Fibroblast of skin of left quadriceps (primary cell): Measurements from ENCODE around the gene LRRC28.

Source experiments
- DNase-seq, 2 experiments: peaks; one replicate each; pipeline ENCODE4 v3.0.0-alpha.2; 2013; ENCODE audit warnings: low read depth in 2 of 2

LRRC28 gene

GRCh38 chr15:99341786-99342185, 90.5 kb downstream of the LRRC28 start:
- no peak for DNase-seq

DNA sequence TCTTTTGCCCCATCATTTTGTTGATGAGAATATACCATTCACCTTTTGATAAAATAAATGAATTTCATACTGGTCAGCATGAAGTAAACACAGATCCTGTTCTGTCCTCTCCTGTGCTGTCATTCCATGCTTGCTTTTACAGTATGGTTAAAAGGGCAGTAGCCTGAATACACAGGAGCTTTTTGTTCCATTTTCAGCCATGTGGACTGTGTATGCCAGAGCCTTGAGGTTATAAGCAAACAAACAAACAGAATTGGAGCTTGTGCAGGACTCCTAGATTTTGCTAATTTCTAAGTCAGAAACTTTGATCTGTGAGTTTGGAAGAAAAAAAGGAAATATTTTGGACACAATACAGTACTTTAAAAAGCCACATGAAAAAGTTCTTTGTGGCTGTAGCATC, 91.9 kb downstream of the LRRC28 start:
- DNase-seq: no peak

DNA sequence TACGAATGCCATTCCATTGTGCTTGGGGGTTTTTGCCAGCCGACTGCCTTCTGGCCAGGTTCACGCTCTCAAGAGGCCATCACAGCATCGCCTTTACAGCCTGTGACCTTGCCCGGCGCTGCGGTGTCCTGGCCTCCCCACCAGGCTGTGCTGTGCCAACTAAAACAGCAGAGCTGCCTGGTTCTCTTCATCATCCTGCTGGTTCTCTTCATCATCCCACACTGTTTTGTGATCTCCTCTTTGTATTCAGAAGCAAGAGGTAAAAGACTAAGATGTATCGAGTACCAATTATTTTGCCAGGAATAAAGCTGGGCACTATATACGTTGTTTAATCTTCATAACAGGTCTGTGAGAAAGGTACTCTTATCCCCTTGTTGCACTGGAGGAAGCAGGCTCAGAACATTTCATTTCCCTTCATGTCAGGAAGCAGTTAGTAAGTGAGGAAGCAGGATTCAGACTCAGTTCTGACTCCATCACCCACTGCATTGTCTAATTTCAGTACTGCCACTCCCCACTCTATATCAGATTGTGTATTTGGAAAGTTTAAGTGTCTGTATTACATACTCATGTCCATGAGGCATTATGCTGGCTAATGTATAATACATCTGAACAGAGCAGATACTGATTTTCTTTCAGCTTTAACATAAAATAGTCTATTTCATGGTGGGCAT, 92.7 kb downstream of the LRRC28 start:
- no peak for DNase-seq

- no peak for DNase-seq
Measured at GRCh38 chr15:99344639-99345038, 93.4 kb downstream of the LRRC28 start.

DNA sequence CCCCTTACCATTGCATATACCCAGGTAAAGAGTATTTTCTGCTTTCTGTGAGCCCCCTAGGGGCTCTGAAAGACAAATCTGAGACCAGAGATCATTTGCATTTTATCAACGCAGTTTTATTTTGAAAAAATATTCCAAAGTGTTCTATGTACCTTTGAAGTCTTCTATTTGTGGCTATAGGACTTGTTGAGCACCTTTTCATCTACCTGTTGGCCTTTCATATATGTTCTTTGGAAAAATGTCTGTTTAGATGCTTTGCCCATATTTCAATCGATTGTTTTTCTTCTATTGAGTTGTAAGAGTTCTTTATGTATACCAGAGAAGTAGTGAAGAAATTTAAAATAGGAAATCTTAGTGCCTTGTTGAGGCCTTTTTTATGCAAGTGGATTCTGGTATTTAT, 94.0 kb downstream of the LRRC28 start:
- DNase-seq: no peak

- DNase-seq: no peak
Measured at GRCh38 chr15:99345832-99346462, 94.7 kb downstream of the LRRC28 start.

- peak; percentile 44 to 55 for DNase-seq
Measured at GRCh38 chr15:99347574-99347973, 96.3 kb downstream of the LRRC28 start.

- DNase-seq: no peak
Measured at GRCh38 chr15:99348412-99348811, 97.1 kb downstream of the LRRC28 start.

DNA sequence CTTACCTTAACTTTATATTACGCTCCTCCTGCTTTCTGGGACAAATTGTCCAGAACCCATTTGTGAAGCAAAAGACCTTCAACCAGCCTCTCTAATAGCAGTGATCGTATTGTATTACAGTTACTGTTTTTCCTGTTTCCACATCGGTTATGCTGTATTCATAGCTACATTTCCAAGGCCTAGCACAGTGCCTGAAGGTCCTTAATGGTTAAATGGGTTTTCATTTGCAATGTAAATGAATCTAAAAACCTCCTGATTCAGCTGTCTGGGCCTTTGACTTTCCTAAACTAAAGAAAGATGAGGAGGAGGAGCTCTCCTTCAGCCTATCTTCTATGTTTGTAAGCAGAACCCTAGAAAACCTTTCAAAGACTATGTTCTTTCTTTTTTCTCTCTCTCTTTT, 99.1 kb downstream of the LRRC28 start:
- DNase-seq: no peak

DNA sequence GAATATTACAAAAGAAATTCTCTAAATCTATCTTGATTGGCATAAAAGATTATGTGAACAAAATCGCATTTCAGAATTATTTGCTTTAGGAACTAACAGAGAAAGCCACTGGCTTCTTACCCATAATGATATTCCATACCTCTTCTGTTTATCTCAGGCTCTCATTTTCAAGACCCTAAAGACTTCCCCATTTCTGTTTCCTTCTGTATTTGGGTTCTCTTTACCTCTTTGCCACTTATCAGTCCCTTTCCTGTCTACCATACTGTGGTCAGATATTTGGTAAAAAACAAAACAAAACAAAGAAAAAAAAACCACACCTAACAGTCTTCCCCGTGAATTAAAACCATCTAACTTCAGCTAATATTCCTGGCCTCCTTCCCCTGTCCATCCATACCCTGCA, 108.5 kb downstream of the LRRC28 start:
- DNase-seq: no peak

GRCh38 chr15:99361545-99362185, 110.4 kb downstream of the LRRC28 start:
- DNase-seq: no peak

- no peak for DNase-seq
Measured at GRCh38 chr15:99365242-99365641, 114.0 kb downstream of the LRRC28 start.

- no peak for DNase-seq
Measured at GRCh38 chr15:99366013-99366412, 114.7 kb downstream of the LRRC28 start.

DNA sequence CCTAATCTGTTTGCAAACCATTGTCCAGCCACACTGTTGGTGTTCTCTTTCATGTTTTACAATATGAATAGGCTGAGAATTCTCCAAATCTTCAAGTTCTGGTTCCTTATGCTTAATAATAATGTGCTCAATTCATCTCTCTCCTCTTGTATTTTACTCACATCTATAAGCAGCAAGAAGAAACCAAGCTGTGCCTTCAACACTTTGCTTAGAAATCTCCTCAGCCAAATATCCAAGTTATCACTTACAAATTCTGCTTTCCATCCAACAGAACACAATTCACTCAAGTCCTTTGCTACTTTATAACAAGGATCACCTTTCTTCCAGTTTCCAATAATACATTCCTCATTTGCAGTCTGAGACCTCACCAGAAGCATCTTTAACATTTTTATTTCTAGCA, 117.5 kb downstream of the LRRC28 start:
- no peak for DNase-seq

- DNase-seq: no peak
Measured at GRCh38 chr15:99369196-99369595, 117.9 kb downstream of the LRRC28 start.

DNA sequence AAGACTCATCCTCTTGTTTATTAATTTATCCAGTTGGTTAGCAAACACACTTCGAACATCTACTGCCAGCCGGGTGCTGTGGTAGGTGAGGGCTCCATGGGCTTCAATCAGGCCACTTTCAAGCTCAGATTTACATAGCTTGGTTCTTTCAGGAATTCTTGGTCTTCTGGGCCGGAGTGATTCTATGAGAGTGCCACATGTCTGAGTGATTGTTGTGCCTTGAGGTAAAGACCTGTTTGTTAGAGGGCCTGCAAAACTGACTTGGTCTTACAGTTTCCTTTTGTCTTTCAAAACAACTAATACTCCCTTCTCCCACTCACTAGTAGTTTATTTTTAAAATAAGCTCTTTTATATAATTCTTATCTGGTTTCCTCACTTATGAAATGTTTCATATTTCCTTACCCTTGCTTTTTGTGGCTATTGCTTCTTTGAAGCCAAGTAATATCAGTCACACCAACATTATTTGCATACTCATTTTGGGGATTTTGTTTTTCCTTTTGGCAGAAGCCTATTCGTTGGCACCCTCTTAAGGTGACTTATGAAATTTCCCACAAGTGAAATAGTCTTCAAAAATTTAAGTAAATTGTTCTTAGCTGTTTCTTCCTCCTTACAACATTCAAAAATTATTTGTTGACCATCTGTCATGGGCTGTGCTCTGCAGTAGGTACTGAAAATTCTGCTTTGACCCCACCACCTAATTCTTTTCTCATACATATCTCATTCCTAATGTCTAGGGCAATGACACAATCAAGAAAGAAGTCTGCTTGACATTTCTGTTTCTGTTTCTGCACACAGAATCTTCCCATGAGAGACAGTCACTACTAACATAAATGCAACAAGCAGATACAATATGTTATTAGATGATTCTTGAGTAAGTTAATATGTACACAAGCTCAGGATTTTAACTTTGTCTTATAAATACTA, 120.2 kb downstream of the LRRC28 start:
- no peak for DNase-seq

GRCh38 chr15:99385005-99385669, 133.9 kb downstream of the LRRC28 start:
- DNase-seq: no peak

DNA sequence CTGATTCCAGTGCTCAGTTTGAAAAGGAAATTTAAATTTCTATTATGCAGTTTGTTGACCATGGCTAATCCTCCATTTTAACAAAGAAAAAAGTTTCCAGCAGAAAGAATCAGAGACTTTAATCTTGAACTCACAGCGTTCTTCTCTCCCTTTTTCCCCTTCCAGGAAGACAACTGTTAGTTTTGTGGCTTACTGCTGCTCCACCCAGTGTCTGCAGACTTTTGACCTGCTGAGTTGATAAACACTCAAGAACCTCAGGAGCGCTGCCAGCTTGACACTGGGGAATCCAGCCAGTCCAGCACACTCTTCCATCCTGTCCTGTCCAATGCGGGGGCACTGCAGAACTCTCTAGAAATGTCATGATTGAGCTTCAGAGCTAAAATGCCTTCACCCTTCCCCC, 134.6 kb downstream of the LRRC28 start:
- no peak for DNase-seq

DNA sequence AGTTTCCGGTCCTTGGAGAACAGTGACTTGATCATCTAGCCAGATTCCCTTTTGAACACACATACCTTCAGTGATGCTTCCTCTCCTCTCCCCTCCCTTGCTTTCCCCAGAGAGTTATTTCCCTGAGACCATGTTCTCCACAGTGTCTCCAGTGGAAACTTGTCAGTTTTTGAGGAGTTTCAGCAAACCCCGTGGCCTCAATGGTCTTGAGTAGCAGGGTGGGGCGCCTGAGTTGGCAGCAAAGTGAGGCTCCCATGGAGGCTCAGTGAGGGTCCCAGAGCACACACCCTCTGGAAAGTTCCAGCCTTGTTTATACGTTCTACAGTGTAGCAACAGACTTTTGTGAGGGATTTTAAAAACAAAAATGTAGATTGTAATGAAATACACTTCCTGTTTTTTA, 135.1 kb downstream of the LRRC28 start:
- no peak for DNase-seq

- no peak for DNase-seq
Measured at GRCh38 chr15:99387421-99388168, 136.3 kb downstream of the LRRC28 start.

GRCh38 chr15:99390667-99391066, 139.4 kb downstream of the LRRC28 start:
- no peak for DNase-seq
